ENCODE results near the gene ITGA11.

The ITGA11 gene

GRCh38 chr15:68385240-68385561 is 46.8 kb downstream of the ITGA11 start:
- H3K27ac ChIP-seq: peak overlapping the region; percentile 65; the same call in 1 of the 2 replicates
- no peak for DNase-seq (ENCODE audit: low spot score)
- TF ChIP-seq CTCF (conservative IDR thresholded peaks at IDR 0.05; ENCODE audit: low read depth): no peak
- CTCF ChIA-PET: interaction anchor here (1.0 kb wide), 1 partner anchor 79 kb away, joined by 3 read pairs; no protein-coding TSS in a partner anchor
- POLR2A ChIA-PET (ENCODE audit: low non-redundant PET): no interaction called here

GRCh38 chr15:68384451-68385239 is 47.3 kb downstream of the ITGA11 start:
- no peak for TF ChIP-seq CTCF (conservative IDR thresholded peaks at IDR 0.05; ENCODE audit: low read depth)
- POLR2A ChIA-PET (ENCODE audit: low non-redundant PET): no interaction called here

GRCh38 chr15:68383161-68384074 is 48.5 kb downstream of the ITGA11 start:
- POLR2A ChIA-PET (ENCODE audit: low non-redundant PET): no interaction called here
- no peak overlapping the region for H3K27ac ChIP-seq
- CTCF ChIA-PET: interaction anchor here (0.6 to 1.6 kb wide), 2 partner anchors 42 to 155 kb away, joined by 3 to 7 read pairs; no protein-coding TSS in a partner anchor
- peak; percentile 76 for TF ChIP-seq CTCF (conservative IDR thresholded peaks at IDR 0.05; ENCODE audit: low read depth)
- peak; percentile 53 for DNase-seq (ENCODE audit: low spot score)

More at GRCh38 chr15:68384451-68385239, 47.3 kb downstream of the ITGA11 start:
- DNase-seq (ENCODE audit: low spot score): peak; percentile 61
- CTCF ChIA-PET: interaction anchor here (0.9 to 1.6 kb wide), 3 partner anchors 44 to 132 kb away, joined by 3 read pairs; no protein-coding TSS in a partner anchor
- H3K27ac ChIP-seq: peak overlapping the region; percentile 65

GRCh38 chr15:68382286-68383007 is 49.5 kb downstream of the ITGA11 start:
- POLR2A ChIA-PET (ENCODE audit: low non-redundant PET): no interaction called here
- no peak for TF ChIP-seq CTCF (conservative IDR thresholded peaks at IDR 0.05; ENCODE audit: low read depth)
- CTCF ChIA-PET: interaction anchor here (0.6 to 1.4 kb wide), 2 partner anchors 76 to 92 kb away, joined by 3 to 4 read pairs; no protein-coding TSS in a partner anchor
- no peak for DNase-seq (ENCODE audit: low spot score)
- no peak overlapping the region for H3K27ac ChIP-seq

GRCh38 chr15:68380456-68380855 is 51.5 kb downstream of the ITGA11 start:
- ChIA-PET POLR2A (ENCODE audit: low non-redundant PET) (no interaction called here), CTCF (no interaction called here)
- TF ChIP-seq CTCF (conservative IDR thresholded peaks at IDR 0.05; ENCODE audit: low read depth): no peak
- no peak overlapping the region for H3K27ac ChIP-seq
- DNase-seq (ENCODE audit: low spot score): no peak

Measured in RWPE1 (cell line).